Stromal cell of bone marrow (primary cell): ENCODE measurements around the gene ZNF550.

ENCODE experiments used
- DNase-seq: peaks from one replicate; pipeline ENCODE4 v3.0.0-alpha.2; 2012; ENCODE audit warnings: low read depth

ZNF550 gene

DNA sequence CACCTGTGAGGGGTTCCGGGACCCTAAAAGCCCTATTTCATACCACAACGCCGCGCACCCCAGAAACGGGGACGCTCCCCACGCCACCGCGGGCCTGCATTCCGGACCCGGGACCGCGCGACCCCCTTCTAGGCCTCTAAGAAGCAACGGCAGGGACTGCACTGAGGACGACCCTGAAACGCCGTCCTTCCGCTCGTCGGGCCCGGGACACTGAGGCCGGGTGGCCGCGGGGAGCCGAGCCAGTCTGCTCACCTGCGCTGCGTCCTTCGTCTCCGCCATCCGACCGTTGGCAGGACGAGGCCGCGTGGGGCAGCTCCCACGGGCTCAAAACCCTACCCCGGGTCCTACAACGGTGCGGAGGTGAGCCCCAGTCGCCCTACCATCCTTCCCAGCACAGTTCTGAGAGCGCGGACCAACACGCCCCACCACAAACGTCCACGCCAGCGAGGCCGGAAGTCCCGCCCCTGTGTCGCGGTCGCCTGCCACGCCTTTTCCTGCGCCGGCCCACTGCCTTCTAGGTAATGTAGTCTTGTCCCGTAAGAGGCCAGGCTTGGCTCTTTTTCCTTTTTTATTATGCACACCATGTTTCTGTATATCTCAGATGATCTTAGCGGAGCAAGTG lies at the start of gene ZNF550:
TSS of gene ZNF550 (minus strand) at position 460 of the 622 bp plus-strand sequence. CDS start at position 279, 181 bp downstream.
- peak; percentile 81 for DNase-seq

GRCh38 chr19:57606931-57607330 lies 47.3 kb upstream of the ZNF550 start:
- no peak for DNase-seq

GRCh38 chr19:57599761-57600383 lies 40.2 kb upstream of the ZNF550 start, which contains the start of gene ZNF530:
Gene ZNF530 (plus strand): TSS chr19:57599885. CDS start chr19:57604346, 4,461 bp downstream.
- DNase-seq = peak; percentile 91

GRCh38 chr19:57599377-57599760 lies 39.7 kb upstream of the ZNF550 start:
- DNase-seq = no peak

GRCh38 chr19:57587529-57587928 lies 27.9 kb upstream of the ZNF550 start:
- peak; percentile 19 for DNase-seq

GRCh38 chr19:57583521-57584416 lies 24.1 kb upstream of the ZNF550 start, which contains the start of gene ZIK1:
Gene ZIK1 (plus strand): TSS chr19:57584145. CDS start chr19:57584357, 212 bp downstream.
- DNase-seq = peak; percentile 89

GRCh38 chr19:57583104-57583520 lies 23.4 kb upstream of the ZNF550 start:
- no peak for DNase-seq

- DNase-seq = peak; percentile 98
Measured at GRCh38 chr19:57578487-57579205, 19.0 kb upstream of the ZNF550 start, which contains the start of gene ZNF416. Gene ZNF416 (minus strand): TSS chr19:57578911. CDS start chr19:57578704, 207 bp downstream.

GRCh38 chr19:57576661-57577060 lies 17.0 kb upstream of the ZNF550 start:
- DNase-seq = no peak

DNA sequence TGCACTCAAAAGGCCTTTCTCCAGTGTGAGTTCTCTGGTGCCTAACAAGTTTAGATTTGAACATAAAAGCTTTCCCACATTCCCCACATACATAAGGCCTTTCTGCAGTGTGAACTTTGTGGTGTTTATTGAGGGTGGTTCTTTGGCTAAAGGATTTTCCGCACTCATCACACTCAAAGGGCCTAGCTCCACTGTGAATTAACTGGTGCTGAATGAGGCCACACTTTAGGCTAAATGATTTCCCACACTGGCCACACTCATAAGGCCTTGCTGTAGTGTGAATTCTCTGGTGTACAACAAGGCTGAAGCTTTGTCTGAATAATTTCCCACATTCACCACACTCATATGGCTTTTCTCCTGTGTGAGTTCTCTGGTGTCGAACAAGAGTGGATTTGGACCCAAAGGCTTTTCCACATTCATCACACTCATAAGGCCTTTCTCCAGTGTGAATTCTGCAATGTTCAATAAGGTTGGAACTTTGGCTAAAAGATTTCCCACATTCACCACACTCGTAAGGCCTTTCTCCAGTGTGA lies 12.8 kb upstream of the ZNF550 start:
- no peak for DNase-seq

DNA sequence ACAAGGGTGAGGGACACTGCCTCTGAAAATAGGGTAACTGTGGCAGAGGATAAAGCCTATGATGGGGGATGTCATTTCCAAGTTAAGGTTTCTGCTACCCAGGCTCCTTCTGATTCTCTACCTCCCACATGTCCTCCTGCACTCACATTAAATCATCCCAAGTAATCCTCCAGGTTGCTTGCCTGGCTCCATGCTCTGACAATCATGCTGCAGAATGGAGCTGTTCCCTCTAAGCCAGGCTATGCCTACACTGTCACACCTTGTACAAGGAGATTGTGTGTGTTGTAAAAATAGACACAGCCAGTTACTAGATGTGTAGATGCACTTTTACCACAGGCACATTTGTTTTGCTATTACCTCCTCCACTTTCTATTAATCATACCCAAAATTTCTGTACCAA lies 11.0 kb upstream of the ZNF550 start:
- DNase-seq = no peak

DNA sequence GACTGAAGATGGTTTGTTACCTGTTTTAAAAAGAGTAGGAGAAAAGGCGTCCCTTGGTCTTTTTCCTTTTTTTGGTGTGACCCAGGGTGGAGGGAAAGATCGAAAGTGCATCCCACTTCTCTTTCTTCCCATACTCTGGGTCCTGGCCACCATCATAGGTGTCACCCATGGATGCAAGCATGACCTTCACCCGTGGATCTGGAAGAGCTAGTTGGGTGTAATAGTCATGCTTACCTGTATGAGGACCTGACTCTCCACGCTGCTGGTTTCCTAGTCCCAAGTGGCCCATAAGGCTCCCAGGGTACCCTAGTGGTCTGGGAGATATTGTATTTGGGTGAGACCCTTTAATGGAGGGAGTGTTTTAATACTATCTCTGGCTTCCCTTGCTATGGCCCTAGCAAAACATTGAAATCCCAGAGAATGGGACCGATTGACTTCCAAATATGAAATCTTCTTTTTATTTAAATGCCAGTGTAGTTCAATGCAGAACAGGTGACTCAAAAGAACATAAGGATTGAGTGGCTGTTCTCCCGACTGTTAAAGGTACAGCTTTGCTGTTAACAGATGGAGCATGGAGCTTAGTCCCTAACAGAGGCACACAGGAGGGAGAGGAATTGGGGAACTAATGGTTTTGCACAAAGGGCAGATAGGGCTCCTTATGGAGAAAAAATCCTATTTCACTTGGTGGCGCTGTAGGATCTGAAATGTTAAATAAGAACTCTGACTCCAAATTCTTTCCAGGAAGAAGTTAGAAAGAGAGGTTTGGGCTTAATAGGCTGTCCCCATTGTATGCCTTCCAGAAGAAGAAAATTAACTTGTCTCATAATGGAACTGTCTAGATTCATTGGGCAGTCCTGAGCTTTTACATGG lies 7.0 kb upstream of the ZNF550 start:
- no peak for DNase-seq

DNA sequence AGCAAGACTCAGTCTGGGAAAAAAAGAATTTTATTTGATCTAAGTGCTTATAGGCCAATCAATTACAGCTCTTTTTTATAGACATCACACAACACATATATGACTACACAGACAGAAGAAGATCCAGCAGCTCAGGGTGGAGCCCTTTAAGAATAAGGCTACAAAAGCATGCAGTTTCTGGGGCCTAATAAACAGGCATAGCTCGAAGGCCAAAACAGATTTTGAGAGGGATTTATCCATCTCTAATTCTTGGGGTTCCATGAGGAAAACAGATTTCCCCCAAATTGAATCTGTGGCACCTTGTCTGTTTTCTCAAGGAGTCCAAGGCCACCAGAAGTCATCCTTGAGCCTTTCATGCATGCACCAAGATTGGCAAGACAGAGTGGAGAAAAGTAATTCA lies 3.9 kb upstream of the ZNF550 start:
- no peak for DNase-seq

GRCh38 chr19:57560049-57560491 lies 407 bp upstream of the ZNF550 start:
- DNase-seq = peak; percentile 45

DNA sequence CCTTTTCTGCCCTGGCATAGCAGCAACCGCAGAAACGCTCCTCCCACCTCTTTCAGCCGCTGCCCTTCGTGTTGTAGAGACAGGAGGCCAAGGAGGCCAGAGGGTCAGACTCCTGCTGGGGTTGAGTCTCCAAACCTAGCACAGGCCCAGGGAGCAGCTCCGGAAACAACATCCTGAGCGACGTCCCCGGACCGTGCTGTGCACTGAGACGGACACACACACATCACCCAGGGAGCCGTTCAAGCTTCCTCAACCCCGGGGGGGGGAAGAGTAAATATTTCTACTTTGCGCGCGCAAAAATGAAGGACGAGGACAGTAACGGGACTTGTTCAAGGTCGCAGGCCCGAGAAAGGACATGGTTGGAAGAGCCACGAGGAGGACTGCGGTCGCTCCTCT lies 657 bp downstream of the ZNF550 start:
- DNase-seq = no peak

DNA sequence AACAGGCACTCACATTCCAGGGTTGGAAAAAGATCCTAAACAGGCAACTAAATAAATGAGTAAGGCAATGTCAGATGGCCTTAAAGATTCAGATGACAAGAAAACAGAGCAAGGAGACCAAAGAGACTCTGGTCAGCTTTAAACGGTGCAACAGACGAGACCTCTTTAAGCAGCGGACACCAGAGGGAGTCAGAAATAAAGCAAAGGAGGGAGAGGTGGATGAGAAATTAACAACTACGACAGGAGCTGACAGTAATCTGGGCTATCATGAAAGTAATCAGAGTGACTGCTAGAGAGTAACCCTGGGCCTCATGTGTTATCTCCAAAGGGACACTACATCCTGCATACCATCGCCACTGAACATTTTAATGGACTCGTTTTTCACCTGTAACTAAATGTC lies 1.1 kb downstream of the ZNF550 start:
- no peak for DNase-seq

GRCh38 chr19:57557659-57558058 lies 2.0 kb downstream of the ZNF550 start:
- DNase-seq = no peak

- DNase-seq = no peak
Measured at GRCh38 chr19:57552432-57552831, 7.2 kb downstream of the ZNF550 start.

DNA sequence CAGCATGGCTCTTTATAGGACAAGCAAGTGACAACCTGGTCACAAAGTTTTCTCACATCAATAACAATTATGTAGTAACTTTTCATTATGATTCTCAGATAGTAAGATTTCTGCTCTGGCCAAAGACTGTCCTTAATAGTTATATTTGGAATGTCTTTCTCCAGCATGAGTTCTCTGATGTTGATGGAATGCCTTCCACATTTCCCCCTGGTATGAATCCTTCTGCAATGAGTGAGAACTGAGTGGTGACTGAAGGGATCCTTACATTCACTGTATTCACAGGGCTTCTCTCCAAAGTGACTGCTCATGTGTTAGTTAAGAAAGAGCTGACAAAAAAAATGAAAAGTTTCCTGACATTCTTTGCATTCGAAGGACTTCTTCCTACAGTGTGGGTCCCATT lies 13.2 kb downstream of the ZNF550 start:
- no peak for DNase-seq

DNA sequence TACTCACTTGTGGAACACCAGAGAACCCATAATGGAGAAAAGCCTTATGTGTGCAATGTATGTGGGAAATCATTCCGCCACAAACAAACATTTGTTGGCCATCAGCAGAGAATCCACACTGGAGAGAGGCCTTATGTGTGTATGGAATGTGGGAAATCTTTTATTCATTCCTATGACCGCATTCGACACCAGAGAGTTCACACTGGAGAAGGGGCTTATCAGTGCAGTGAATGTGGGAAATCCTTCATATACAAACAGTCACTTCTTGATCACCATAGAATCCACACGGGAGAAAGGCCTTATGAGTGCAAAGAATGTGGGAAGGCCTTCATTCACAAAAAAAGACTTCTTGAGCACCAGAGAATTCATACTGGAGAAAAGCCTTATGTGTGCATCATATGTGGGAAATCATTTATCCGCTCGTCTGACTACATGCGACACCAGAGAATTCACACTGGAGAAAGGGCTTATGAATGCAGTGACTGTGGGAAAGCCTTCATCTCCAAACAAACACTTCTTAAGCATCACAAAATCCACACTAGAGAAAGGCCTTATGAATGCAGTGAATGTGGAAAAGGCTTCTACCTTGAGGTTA lies 21.6 kb downstream of the ZNF550 start:
- DNase-seq = no peak
